OCI-LY3 (cell line): ENCODE measurements around the gene ABLIM2.

ENCODE experiments used
- CTCF ChIP-seq: fragments of 200-600, 300-600 bp; sonication (generic); IDR thresholded peaks from 2 replicates; pipeline ENCODE4 v1.5.1; 2014; ENCODE audit warnings: antibody characterized with exemption, low read length, low read depth
- EZH2phosphoT487 ChIP-seq: fragments of 200-600 bp; shearing (Covaris generic); IDR thresholded peaks from 2 replicates; pipeline ENCODE4 v1.6.1; 2018; ENCODE audit warnings: antibody characterized with exemption, mixed run types, low read depth

- TF ChIP-seq CTCF: no peak
- no peak for TF ChIP-seq EZH2phosphoT487
Observed at GRCh38 chr4:8121292-8122015, 37.2 kb downstream of the ABLIM2 start.
